ENCODE measurements around the gene RASA3. TPM values are rescaled to one million over a fixed set of nuclear protein-coding genes. Genes with fewer than 3 reads are reported as not detected.
"Not testable (repeated sequence)": the region's sequence is repeated elsewhere in the genome, so short reads cannot be mapped to it uniquely, and the experiment has no call there.

Gene RASA3
- total RNA-seq, 1 experiment from 2014 or later, result 0.95 TPM

GRCh38 chr13:114103801-114104654 is 28.4 kb downstream of the RASA3 start:
- Mint-ChIP-seq H3K9me3 (ENCODE audit: unreplicated experiment) (no peaks in the 10 kb centered on the region), H3K36me3 (ENCODE audit: insufficient read depth, unreplicated experiment) (peaks cover 7% of the 10 kb centered on the region), H3K4me3 (ENCODE audit: unreplicated experiment) (no peak overlapping the region), H3K27me3 (ENCODE audit: insufficient read depth, unreplicated experiment) (no peaks in the 10 kb centered on the region), H3K4me1 (ENCODE audit: low read depth, unreplicated experiment) (no peaks in the 10 kb centered on the region), H3K27ac (ENCODE audit: unreplicated experiment) (no peak overlapping the region)
- Histone ChIP-seq H3K27me3 (replicated peaks; ENCODE audit: control insufficient read depth, insufficient read depth, low read length) (no peaks in the 10 kb centered on the region), H3K36me3 (ENCODE audit: control insufficient read depth, insufficient read depth, low read length) (no peaks in the 10 kb centered on the region), H3K9me3 (peaks cover 3% of the 10 kb centered on the region; the same call in 1 of the 2 replicates), H3K4me1 (no peaks in the 10 kb centered on the region), H3K4me3 (ENCODE audit: low read depth, low read length) (no peak overlapping the region)
- TF ChIP-seq CTCF (IDR thresholded peaks at IDR 0.05; ENCODE audit: insufficient read depth in 1 of 2, low read depth in 1 of 2, low read length in 1 of 2, severe bottlenecking in 1 of 2, unreplicated experiment in 1 of 2), result no peak
- no TSS peak for BruUV-seq (replicated peaks)
- intact Hi-C loops (cut with micrococcal nuclease; ENCODE audit: unreplicated experiment), result no loop called here
- ChIA-PET POLR2A (no interaction called here), CTCF (no interaction called here)
- DNase-seq, result peak in 1 of 2 experiments; percentile 18

DNA sequence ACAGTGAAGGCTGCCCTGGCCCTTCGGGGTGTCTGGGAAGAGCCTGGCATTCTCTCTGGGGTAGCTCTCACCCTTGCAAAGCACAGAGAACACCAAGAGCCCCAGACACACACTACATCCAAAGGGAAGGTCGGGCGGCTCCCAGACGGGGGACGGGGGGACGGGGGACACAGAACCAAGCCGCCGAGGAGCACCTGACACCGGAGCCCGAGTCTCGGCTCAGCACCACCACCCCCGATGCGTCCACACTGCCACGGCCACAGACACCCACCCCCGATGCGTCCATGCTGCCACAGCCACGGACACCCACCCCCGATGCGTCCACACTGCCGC is 29.2 kb downstream of the RASA3 start:
- H3K36me3 ChIP-seq (ENCODE audit: control insufficient read depth, insufficient read depth, low read length); H3K9me3 ChIP-seq; H3K36me3 Mint-ChIP-seq (ENCODE audit: insufficient read depth, unreplicated experiment); BruUV-seq (replicated peaks); H3K4me1 ChIP-seq; H3K27ac Mint-ChIP-seq (ENCODE audit: unreplicated experiment); CTCF ChIA-PET; H3K4me1 Mint-ChIP-seq (ENCODE audit: low read depth, unreplicated experiment); H3K27me3 Mint-ChIP-seq (ENCODE audit: insufficient read depth, unreplicated experiment); H3K9me3 Mint-ChIP-seq (ENCODE audit: unreplicated experiment); POLR2A ChIA-PET; H3K27me3 ChIP-seq (replicated peaks; ENCODE audit: control insufficient read depth, insufficient read depth, low read length); H3K4me3 ChIP-seq (ENCODE audit: low read depth, low read length); H3K4me3 Mint-ChIP-seq (ENCODE audit: unreplicated experiment); intact Hi-C loops (cut with micrococcal nuclease; ENCODE audit: unreplicated experiment): not testable (repeated sequence)
- peak in 1 of 2 experiments; percentile 17 for DNase-seq

GRCh38 chr13:114102521-114103288 is 29.7 kb downstream of the RASA3 start:
- H3K9me3 Mint-ChIP-seq (ENCODE audit: unreplicated experiment), result no peaks in the 10 kb centered on the region
- intact Hi-C loops (cut with micrococcal nuclease; ENCODE audit: unreplicated experiment), result no loop called here
- H3K27ac Mint-ChIP-seq (ENCODE audit: unreplicated experiment), result no peak overlapping the region
- ChIA-PET POLR2A (no interaction called here), CTCF (no interaction called here)
- no TSS peak for BruUV-seq (replicated peaks)
- H3K4me1 Mint-ChIP-seq (ENCODE audit: low read depth, unreplicated experiment), result peaks cover 6% of the 10 kb centered on the region
- no peaks in the 10 kb centered on the region for H3K27me3 Mint-ChIP-seq (ENCODE audit: insufficient read depth, unreplicated experiment)
- peaks cover 3% of the 10 kb centered on the region; the same call in 1 of the 2 replicates for H3K9me3 ChIP-seq
- no peak for TF ChIP-seq CTCF (IDR thresholded peaks at IDR 0.05; ENCODE audit: insufficient read depth in 1 of 2, low read depth in 1 of 2, low read length in 1 of 2, severe bottlenecking in 1 of 2, unreplicated experiment in 1 of 2)
- H3K4me3 ChIP-seq (ENCODE audit: low read depth, low read length), result no peak overlapping the region
- peak in 1 of 2 experiments; percentile 22 for DNase-seq
- no peaks in the 10 kb centered on the region for H3K27me3 ChIP-seq (replicated peaks; ENCODE audit: control insufficient read depth, insufficient read depth, low read length)
- H3K4me1 ChIP-seq, result no peaks in the 10 kb centered on the region
- no peak overlapping the region for H3K4me3 Mint-ChIP-seq (ENCODE audit: unreplicated experiment)
- H3K36me3 Mint-ChIP-seq (ENCODE audit: insufficient read depth, unreplicated experiment), result peaks cover 7% of the 10 kb centered on the region
- no peaks in the 10 kb centered on the region for H3K36me3 ChIP-seq (ENCODE audit: control insufficient read depth, insufficient read depth, low read length)
